HepG2 (cell line): ENCODE measurements around the gene PPP2R5B. TPM values are rescaled to one million over a fixed set of nuclear protein-coding genes. Genes with fewer than 3 reads are reported as not detected.
A peak's percentile ranks its signal among the peaks of the same experiment; 100 is the strongest.

ENCODE experiments used
- ADNP ChIP-seq: sonication (generic); formaldehyde crosslinking; IDR thresholded peaks from 2 replicates; pipeline ENCODE4 v1.4.0; 2020; ENCODE audit warnings: missing genetic modification reagents
- AGO2 ChIP-seq: fragments of 200-400 bp; formaldehyde crosslinking; optimal IDR thresholded peaks from 2 replicates; pipeline ENCODE3; 2017; ENCODE audit warnings: mild to moderate bottlenecking, low read depth, low read length, moderate library complexity
- ARNT ChIP-seq: fragments of 450-650 bp; IDR thresholded peaks from 2 replicates; pipeline ENCODE4 v1.6.1; 2017
- ATAD3A ChIP-seq: sonication (generic); formaldehyde crosslinking; IDR thresholded peaks from 2 replicates; pipeline ENCODE4 v1.4.0; 2020; ENCODE audit warnings: missing genetic modification reagents
- ETV6 ChIP-seq: sonication (generic); formaldehyde crosslinking; conservative IDR thresholded peaks from 2 replicates; pipeline ENCODE4 v1.4.0; 2020; ENCODE audit warnings: missing genetic modification reagents
- GABPB1 ChIP-seq: IDR thresholded peaks from 2 replicates; pipeline ENCODE4 v1.6.1; 2016; ENCODE audit warnings: mild to moderate bottlenecking, missing genetic modification reagents, moderate library complexity, missing compliant biosample characterization
- HNRNPUL1 ChIP-seq: fragments of 200-400 bp; formaldehyde crosslinking; IDR thresholded peaks from 2 replicates; pipeline ENCODE4 v1.6.1; 2017; ENCODE audit warnings: low read depth, mild to moderate bottlenecking, low read length, moderate library complexity
- KDM3A ChIP-seq: IDR thresholded peaks from 2 replicates; pipeline ENCODE4 v1.6.1; 2018; ENCODE audit warnings: low read depth, missing compliant biosample characterization
- KLF13 ChIP-seq: sonication (generic); formaldehyde crosslinking; IDR thresholded peaks from 2 replicates; pipeline ENCODE4 v1.4.0; 2020; ENCODE audit warnings: mild to moderate bottlenecking, missing genetic modification reagents
- PAF1 ChIP-seq: IDR thresholded peaks from 2 replicates; pipeline ENCODE4 v1.6.1; 2016; ENCODE audit warnings: missing genetic modification reagents, missing compliant biosample characterization
- RARG ChIP-seq: sonication (generic); formaldehyde crosslinking; IDR thresholded peaks from 2 replicates; pipeline ENCODE4 v1.4.0; 2020; ENCODE audit warnings: low read depth, mild to moderate bottlenecking, missing genetic modification reagents
- SCMH1 ChIP-seq: sonication (generic); formaldehyde crosslinking; IDR thresholded peaks from 2 replicates; pipeline ENCODE4 v1.9.0; 2021; ENCODE audit warnings: missing genetic modification reagents, mild to moderate bottlenecking, borderline replicate concordance
- SRSF9 ChIP-seq: fragments of 200-400 bp; formaldehyde crosslinking; IDR thresholded peaks from 2 replicates; pipeline ENCODE4 v1.6.1; 2018; ENCODE audit warnings: borderline replicate concordance, mild to moderate bottlenecking, low read depth, low read length; ENCODE audit not compliant: insufficient read depth, poor library complexity, severe bottlenecking
- YEATS2 ChIP-seq: sonication (generic); formaldehyde crosslinking; IDR thresholded peaks from 2 replicates; pipeline ENCODE4 v1.4.0; 2020; ENCODE audit warnings: missing genetic modification reagents, borderline replicate concordance
- ZFY ChIP-seq: sonication (generic); formaldehyde crosslinking; IDR thresholded peaks from 2 replicates; pipeline ENCODE4 v1.4.0; 2020; ENCODE audit warnings: missing genetic modification reagents
- ZNF10 ChIP-seq: sonication (generic); formaldehyde crosslinking; IDR thresholded peaks from 2 replicates; pipeline ENCODE4 v1.4.0; 2020; ENCODE audit warnings: mild to moderate bottlenecking, low read depth, missing genetic modification reagents, borderline replicate concordance
- ZNF101 ChIP-seq: sonication (generic); formaldehyde crosslinking; IDR thresholded peaks from 2 replicates; pipeline ENCODE4 v1.4.0; 2020; ENCODE audit warnings: mild to moderate bottlenecking, low read depth, missing genetic modification reagents, borderline replicate concordance
- ZNF225 ChIP-seq: sonication (generic); formaldehyde crosslinking; IDR thresholded peaks from 2 replicates; pipeline ENCODE4 v1.4.0; 2020; ENCODE audit warnings: mild to moderate bottlenecking, missing genetic modification reagents
- ZNF24 ChIP-seq: fragments of 450-650 bp; IDR thresholded peaks from 2 replicates; pipeline ENCODE4 v1.6.1; 2017; ENCODE audit warnings: antibody characterized with exemption, mild to moderate bottlenecking
- ZNF329 ChIP-seq: sonication (generic); formaldehyde crosslinking; IDR thresholded peaks from 2 replicates; pipeline ENCODE4 v1.9.0; 2021; ENCODE audit warnings: low read depth, mild to moderate bottlenecking, missing genetic modification reagents
- ZNF430 ChIP-seq: sonication (generic); formaldehyde crosslinking; IDR thresholded peaks from 2 replicates; pipeline ENCODE4 v1.9.0; 2021; ENCODE audit warnings: mild to moderate bottlenecking, missing genetic modification reagents
- ZNF605 ChIP-seq: sonication (generic); formaldehyde crosslinking; IDR thresholded peaks from 2 replicates; pipeline ENCODE4 v1.8.0; 2022; ENCODE audit warnings: mild to moderate bottlenecking, missing genetic modification reagents
- polyA plus RNA-seq, 8 experiments: library from polyadenylated mRNA; depleted of rRNA in 3 of 8; stranded (reverse) in 7 of 8; unstranded in 1 of 8; fragments of >200 nt; fragmentation: Illumina TruSeq in 4 of 8; extraction: Trizol in 4 of 8; gene quantifications; 2 replicates each; pipeline versions ENCODE4 v1.2.1 to v1.2.3, GENCODE V29; 2011 to 2016; ENCODE audit warnings: low read depth in 4 of 8, missing spikeins in 1 of 8, mixed read lengths in 1 of 8; ENCODE audit not compliant: insufficient read depth in 1 of 8
- total RNA-seq, 5 experiments: library from RNA; depleted of rRNA; stranded (reverse); fragments of >200 nt; fragmentation: Illumina TruSeq; extraction: Trizol; gene quantifications; 2 replicates each; pipeline ENCODE4 v1.2.3, GENCODE V29; 2016; ENCODE audit warnings: low read depth in 1 of 5
- TF ChIP-seq, protein P1 (sequence below): sonication (generic); formaldehyde crosslinking; IDR thresholded peaks from 2 replicates; pipeline ENCODE4 v1.5.0; 2020; ENCODE audit warnings: missing genetic modification reagents
- TF ChIP-seq, protein P2 (sequence below), 2 experiments: sonication (generic) in 1 of 2; formaldehyde crosslinking in 1 of 2; IDR thresholded peaks; 2 replicates each; pipeline versions ENCODE4 v1.5.1 to v1.6.1; 2011 to 2020; ENCODE audit warnings: borderline replicate concordance in 1 of 2, low read depth in 1 of 2, low read length in 1 of 2, mild to moderate bottlenecking in 1 of 2, missing genetic modification reagents in 1 of 2, moderate library complexity in 1 of 2
- TF ChIP-seq, protein P3 (sequence below): sonication (generic); formaldehyde crosslinking; conservative IDR thresholded peaks from 2 replicates; pipeline ENCODE4 v1.4.0; 2020; ENCODE audit warnings: missing genetic modification reagents

Gene PPP2R5B
- total and polyA plus RNA-seq, 2 of the 13 experiments (the other 11 are each of a cell fraction or from before 2014, with no cell fraction given) = 2.3 to 8.3 TPM

DNA sequence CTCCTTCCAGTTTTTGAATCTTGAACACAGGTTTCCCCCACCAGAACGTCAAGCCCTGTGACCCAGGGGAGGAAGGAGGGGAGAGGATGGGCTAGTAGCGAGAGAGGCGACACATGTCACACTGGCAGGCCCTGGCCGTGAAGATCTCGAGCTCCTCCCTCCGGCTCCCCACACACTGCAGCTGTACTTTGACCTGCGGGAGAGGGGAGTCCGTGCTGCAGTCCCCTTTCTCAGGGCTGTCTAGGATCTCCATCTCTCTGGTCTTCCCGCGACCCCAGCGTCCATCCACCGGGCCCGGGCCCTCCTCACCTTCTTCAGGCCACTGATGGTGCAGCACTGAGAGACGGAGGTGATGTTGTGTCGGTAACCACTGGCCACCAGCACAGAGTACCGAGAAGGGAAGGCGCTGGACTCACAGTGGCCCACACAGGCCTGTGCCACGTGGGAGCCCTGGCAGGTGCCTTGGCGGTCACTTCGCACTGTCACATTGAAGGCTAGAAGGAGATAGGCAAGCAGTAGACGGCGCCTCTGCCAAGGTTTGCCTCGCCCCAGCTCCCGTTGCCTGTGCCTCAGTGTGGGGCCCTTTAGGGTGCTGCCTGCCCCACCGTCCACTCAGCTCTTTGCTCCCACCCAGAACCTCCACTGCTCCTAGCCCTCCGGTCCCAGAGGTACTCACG, 10.3 kb downstream of the PPP2R5B start (continued):
- peak; percentile 54; the same call in 1 of the 2 replicates for TF ChIP-seq GABPB1 (CRISPR knock-in tag)
- no peak for TF ChIP-seq PAF1 (CRISPR knock-in tag)
- no peak for TF ChIP-seq ATAD3A (CRISPR knock-in tag)
- no peak for TF ChIP-seq YEATS2 (CRISPR knock-in tag)
- TF ChIP-seq RARG (CRISPR knock-in tag) = no peak
- TF ChIP-seq SCMH1 (CRISPR knock-in tag) = no peak
- TF ChIP-seq ADNP (CRISPR knock-in tag) = no peak
- no peak for TF ChIP-seq ARNT
- TF ChIP-seq ZNF329 (CRISPR knock-in tag) = 0 out of 2 replicates have a peak, but pooled peaks have one; percentile 35
- peak; percentile 49 for TF ChIP-seq AGO2
- TF ChIP-seq ZFY (CRISPR knock-in tag) = peak; percentile 80
- no peak for TF ChIP-seq ZNF101 (CRISPR knock-in tag)
- TF ChIP-seq ZNF10 = no peak
- TF ChIP-seq, protein P1, sequence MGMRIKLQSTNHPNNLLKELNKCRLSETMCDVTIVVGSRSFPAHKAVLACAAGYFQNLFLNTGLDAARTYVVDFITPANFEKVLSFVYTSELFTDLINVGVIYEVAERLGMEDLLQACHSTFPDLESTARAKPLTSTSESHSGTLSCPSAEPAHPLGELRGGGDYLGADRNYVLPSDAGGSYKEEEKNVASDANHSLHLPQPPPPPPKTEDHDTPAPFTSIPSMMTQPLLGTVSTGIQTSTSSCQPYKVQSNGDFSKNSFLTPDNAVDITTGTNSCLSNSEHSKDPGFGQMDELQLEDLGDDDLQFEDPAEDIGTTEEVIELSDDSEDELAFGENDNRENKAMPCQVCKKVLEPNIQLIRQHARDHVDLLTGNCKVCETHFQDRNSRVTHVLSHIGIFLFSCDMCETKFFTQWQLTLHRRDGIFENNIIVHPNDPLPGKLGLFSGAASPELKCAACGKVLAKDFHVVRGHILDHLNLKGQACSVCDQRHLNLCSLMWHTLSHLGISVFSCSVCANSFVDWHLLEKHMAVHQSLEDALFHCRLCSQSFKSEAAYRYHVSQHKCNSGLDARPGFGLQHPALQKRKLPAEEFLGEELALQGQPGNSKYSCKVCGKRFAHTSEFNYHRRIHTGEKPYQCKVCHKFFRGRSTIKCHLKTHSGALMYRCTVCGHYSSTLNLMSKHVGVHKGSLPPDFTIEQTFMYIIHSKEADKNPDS (CRISPR knock-in tag) = no peak
- no peak for TF ChIP-seq KDM3A
- peak; percentile 73; the same call in 1 of the 2 replicates for TF ChIP-seq ZNF430 (CRISPR knock-in tag)
- no peak for TF ChIP-seq HNRNPUL1
- no peak for TF ChIP-seq ETV6 (CRISPR knock-in tag)
- TF ChIP-seq ZNF225 = peak; percentile 70; the same call in 1 of the 2 replicates
- TF ChIP-seq KLF13 (CRISPR knock-in tag) = 0 out of 2 replicates have a peak, but pooled peaks have one; percentile 53
- TF ChIP-seq ZNF24 = no peak
- TF ChIP-seq ZNF605 = no peak; the same call in 1 of the 2 replicates
- TF ChIP-seq SRSF9 = no peak
- TF ChIP-seq, protein P2, sequence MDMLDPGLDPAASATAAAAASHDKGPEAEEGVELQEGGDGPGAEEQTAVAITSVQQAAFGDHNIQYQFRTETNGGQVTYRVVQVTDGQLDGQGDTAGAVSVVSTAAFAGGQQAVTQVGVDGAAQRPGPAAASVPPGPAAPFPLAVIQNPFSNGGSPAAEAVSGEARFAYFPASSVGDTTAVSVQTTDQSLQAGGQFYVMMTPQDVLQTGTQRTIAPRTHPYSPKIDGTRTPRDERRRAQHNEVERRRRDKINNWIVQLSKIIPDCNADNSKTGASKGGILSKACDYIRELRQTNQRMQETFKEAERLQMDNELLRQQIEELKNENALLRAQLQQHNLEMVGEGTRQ (IDR thresholded peaks at IDR 0.05; ENCODE audit: low read depth, low read length) = no peak
- TF ChIP-seq, protein P2 (CRISPR knock-in tag; IDR thresholded peaks at IDR 0.05; ENCODE audit: borderline replicate concordance) = no peak
- TF ChIP-seq, protein P3, sequence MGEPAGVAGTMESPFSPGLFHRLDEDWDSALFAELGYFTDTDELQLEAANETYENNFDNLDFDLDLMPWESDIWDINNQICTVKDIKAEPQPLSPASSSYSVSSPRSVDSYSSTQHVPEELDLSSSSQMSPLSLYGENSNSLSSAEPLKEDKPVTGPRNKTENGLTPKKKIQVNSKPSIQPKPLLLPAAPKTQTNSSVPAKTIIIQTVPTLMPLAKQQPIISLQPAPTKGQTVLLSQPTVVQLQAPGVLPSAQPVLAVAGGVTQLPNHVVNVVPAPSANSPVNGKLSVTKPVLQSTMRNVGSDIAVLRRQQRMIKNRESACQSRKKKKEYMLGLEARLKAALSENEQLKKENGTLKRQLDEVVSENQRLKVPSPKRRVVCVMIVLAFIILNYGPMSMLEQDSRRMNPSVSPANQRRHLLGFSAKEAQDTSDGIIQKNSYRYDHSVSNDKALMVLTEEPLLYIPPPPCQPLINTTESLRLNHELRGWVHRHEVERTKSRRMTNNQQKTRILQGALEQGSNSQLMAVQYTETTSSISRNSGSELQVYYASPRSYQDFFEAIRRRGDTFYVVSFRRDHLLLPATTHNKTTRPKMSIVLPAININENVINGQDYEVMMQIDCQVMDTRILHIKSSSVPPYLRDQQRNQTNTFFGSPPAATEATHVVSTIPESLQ (CRISPR knock-in tag) = no peak
